Activated T-helper 1 cell treated with anti-CD3 and anti-CD28 coated beads, Interleukin-12 subunit alpha, Interleukin-12 subunit beta, Interleukin-2, Interleukin-4 antibody, amounts not matched to agents 30 ng/mL and 10 ng/mL and 1 ng/mL, durations not matched to agents 14 hours and 24 hours and 36 hours (primary cell): ENCODE results near the gene AHNAK2. TPM values are rescaled to one million over a fixed set of nuclear protein-coding genes. Genes with fewer than 3 reads are reported as not detected.

Experiments
- DNase-seq: peaks from one replicate; pipeline ENCODE4 v3.0.0; 2021; ENCODE audit warnings: low spot score
- H3K27ac Mint-ChIP-seq: one replicate; pipeline ENCODE4 v1.8.0; 2021; ENCODE audit warnings: mild to moderate bottlenecking, mixed read lengths
- H3K27me3 Mint-ChIP-seq: one replicate; pipeline ENCODE4 v1.8.0; 2022; ENCODE audit warnings: mild to moderate bottlenecking, moderate library complexity, mixed read lengths; ENCODE audit not compliant: insufficient read depth
- H3K36me3 Mint-ChIP-seq: one replicate; pipeline ENCODE4 v1.8.0; 2021; ENCODE audit warnings: low read depth, mixed read lengths
- H3K4me1 Mint-ChIP-seq: one replicate; pipeline ENCODE4 v1.8.0; 2021; ENCODE audit warnings: low read depth, mixed read lengths
- H3K4me3 Mint-ChIP-seq: one replicate; pipeline ENCODE4 v1.8.0; 2021; ENCODE audit warnings: mild to moderate bottlenecking, moderate library complexity, mixed read lengths
- H3K9me3 Mint-ChIP-seq: one replicate; pipeline ENCODE4 v1.8.0; 2021; ENCODE audit warnings: mixed read lengths
- intact Hi-C: fragments of 100-400 bp; cut with micrococcal nuclease; formaldehyde crosslinking; loops from one replicate; pipeline ENCODE4 v1.15.1; 2024
- total RNA-seq: library from RNA; stranded (reverse); gene quantifications from 2 replicates; pipeline ENCODE4 v1.2.3, GENCODE V29; 2022

Gene AHNAK2
- total RNA-seq, 1 donor from 2014 or later: 0.05 TPM

DNA sequence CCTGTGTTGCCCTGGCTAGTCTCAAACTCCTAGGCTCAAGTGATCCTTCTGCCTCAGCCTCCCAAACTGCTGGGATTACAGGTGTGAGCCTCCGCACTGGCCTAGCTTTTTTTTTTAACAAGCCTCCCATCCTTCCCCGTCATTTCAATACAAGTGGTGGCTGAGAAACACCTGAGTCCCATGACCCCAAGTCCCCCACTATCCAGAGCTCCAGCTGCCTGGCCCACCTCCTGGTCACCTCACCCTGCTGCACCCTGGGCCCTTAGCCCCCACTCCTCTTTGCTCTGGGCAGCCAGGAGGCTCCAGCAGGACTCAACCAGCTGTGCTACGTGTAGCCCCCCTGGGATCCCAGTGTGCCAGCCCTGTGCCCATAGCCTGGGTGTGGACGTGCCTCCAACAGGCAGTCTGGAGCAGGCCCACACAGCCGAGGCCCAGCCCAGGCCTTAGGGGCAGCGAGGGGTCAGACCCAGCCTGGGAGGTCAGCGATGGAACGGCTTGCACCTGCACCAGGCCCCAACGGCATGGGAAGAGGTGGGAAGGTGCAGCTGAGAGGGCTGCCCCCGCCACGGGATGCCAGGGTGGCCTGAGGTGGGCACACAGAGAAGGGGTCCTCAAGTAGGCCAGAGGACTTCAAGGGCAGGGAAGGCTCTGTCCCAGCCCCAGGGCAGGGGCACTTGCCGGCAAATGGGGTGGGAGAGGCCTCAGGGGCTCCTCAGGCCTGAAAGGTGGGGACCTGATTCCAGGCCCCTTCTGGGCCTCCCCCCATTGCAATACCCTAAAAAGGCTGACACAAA lies 6.5 kb downstream of the AHNAK2 start:
- Mint-ChIP-seq H3K4me1 (peaks cover 11% of the 10 kb centered on the region), H3K9me3 (no peaks in the 10 kb centered on the region), H3K27ac (no peak overlapping the region), H3K36me3 (no peaks in the 10 kb centered on the region), H3K4me3 (no peak overlapping the region), H3K27me3 (peaks cover 15% of the 10 kb centered on the region)
- intact Hi-C loops: no loop called here
- no peak for DNase-seq

- Mint-ChIP-seq H3K27me3 (peaks cover 15% of the 10 kb centered on the region), H3K27ac (no peak overlapping the region), H3K9me3 (no peaks in the 10 kb centered on the region), H3K4me1 (peaks cover under 1% of the 10 kb centered on the region), H3K36me3 (no peaks in the 10 kb centered on the region), H3K4me3 (no peak overlapping the region)
- no peak for DNase-seq
- intact Hi-C loops: no loop called here
These were observed 7.7 kb downstream of the AHNAK2 start for GRCh38 chr14:104970231-104971068.

DNA sequence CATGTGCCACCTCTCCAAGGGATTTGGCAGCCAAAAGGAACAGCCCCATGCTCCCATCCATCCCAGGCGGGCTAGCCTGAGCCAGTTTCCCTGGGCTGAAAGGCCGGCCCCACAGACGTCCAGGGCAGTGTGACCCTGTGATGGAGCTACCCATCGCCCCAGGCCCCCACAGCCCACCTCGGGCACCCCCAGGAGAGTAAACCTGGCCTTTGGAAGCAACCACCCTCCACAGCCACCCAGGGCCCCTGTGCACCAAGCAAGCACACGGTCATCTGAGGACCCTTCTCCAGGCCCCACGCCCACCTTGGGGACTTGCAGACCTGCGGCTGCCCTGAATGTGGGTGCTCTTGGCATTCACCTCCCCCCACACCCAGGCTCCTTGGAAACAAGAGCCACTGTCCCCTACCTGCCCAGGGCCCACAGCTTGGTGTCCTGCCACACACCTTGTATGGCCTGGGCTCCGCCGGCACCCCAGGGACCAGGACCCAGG lies 8.4 kb downstream of the AHNAK2 start:
- H3K27me3 Mint-ChIP-seq: peaks cover 21% of the 10 kb centered on the region
- no peak overlapping the region for H3K27ac Mint-ChIP-seq
- DNase-seq: no peak
- no peak overlapping the region for H3K4me3 Mint-ChIP-seq
- H3K9me3 Mint-ChIP-seq: no peaks in the 10 kb centered on the region
- intact Hi-C loops: no loop called here
- H3K4me1 Mint-ChIP-seq: no peaks in the 10 kb centered on the region
- no peaks in the 10 kb centered on the region for H3K36me3 Mint-ChIP-seq

DNA sequence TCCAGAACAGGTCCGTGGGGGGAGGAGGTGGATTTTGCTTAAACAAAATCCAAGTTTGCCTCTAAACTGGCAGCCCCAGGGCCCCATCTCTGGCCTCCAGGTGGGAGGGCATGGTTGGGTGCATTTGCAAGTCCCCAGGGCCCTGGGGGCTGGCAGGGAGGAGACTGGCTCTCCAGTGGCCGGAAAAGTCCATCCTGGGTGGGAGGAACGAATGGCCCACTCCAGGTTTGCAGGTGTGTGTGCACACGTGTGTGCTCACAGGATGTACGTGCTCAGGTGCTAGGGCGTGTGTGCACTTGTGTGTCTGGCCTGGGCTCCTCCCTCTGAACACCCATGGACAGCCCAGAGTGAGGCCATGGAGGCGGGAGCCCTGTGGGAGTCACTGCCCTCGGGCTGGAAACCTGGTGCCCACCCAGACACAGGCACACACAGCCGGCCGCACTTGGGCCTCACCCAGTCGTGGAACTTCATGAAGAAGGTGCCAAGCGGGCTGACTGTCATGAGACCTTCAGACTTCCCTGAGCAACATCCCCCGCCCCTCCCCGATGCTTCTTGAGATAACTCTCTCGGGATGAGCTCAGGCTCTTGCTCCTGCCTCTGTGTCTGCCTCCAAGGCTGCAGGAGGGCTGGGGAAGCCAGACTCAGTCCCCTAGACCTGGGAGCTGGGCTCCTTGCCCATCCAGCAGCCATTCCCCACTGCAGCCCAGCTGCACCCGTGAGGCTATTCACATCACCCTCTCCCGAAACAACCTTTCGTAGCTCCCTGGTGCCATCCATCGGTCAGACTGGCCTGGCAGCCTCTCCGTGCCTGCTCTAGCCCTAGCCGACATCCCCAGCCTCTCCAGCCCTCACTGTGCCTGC lies 9.4 kb downstream of the AHNAK2 start:
- no peaks in the 10 kb centered on the region for H3K4me1 Mint-ChIP-seq
- intact Hi-C loops: no loop called here
- H3K36me3 Mint-ChIP-seq: no peaks in the 10 kb centered on the region
- no peaks in the 10 kb centered on the region for H3K9me3 Mint-ChIP-seq
- peaks cover 18% of the 10 kb centered on the region for H3K27me3 Mint-ChIP-seq
- DNase-seq: no peak
- H3K4me3 Mint-ChIP-seq: no peak overlapping the region
- no peak overlapping the region for H3K27ac Mint-ChIP-seq

- H3K27ac Mint-ChIP-seq: no peak overlapping the region
- H3K27me3 Mint-ChIP-seq: peaks cover 18% of the 10 kb centered on the region
- intact Hi-C loops: no loop called here
- no peaks in the 10 kb centered on the region for H3K4me1 Mint-ChIP-seq
- H3K36me3 Mint-ChIP-seq: no peaks in the 10 kb centered on the region
- H3K4me3 Mint-ChIP-seq: no peak overlapping the region
- DNase-seq: no peak
- no peaks in the 10 kb centered on the region for H3K9me3 Mint-ChIP-seq
These were observed 10.0 kb downstream of the AHNAK2 start for GRCh38 chr14:104968153-104968527.

DNA sequence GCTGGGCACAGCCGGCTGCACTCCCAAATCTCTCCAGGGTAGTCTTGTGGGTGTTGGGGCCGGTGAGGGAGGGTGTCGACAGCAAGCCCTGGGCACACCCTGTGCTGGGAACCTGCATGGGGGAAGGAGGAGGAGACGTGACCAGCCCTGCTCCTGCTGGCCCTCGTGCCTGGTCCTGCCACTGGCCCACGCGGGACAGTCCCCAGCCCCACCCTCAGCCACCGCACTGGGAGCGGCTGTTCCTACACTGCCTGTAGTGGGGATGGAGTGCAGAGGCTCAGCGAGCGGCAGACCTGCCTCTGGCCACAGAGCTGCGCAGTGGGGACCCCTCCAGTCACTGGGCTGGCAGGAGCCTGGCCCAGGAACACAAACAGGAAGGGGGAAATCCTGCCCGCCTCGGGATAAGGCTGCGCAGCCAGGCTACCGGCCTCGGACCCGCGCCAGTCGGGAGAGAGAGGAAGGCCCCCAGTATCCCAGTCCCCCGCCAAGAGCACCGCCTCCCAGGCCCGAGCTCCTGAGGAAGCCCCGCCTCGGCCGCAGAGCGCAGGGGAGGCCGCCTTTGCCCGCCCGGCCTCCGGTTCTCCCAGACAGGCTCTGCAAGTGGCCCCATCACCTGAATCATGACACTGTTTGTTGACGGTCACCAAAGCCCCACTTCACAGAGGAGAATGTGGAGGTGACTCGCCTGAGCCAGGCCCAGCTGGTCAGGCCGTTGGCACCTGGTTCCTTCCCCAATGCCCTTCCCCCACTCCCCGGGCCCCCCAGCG lies 10.6 kb downstream of the AHNAK2 start:
- Mint-ChIP-seq H3K4me3 (no peak overlapping the region), H3K27me3 (peaks cover 18% of the 10 kb centered on the region), H3K4me1 (no peaks in the 10 kb centered on the region), H3K27ac (no peak overlapping the region), H3K9me3 (no peaks in the 10 kb centered on the region), H3K36me3 (no peaks in the 10 kb centered on the region)
- intact Hi-C loops: no loop called here
- no peak for DNase-seq

DNA sequence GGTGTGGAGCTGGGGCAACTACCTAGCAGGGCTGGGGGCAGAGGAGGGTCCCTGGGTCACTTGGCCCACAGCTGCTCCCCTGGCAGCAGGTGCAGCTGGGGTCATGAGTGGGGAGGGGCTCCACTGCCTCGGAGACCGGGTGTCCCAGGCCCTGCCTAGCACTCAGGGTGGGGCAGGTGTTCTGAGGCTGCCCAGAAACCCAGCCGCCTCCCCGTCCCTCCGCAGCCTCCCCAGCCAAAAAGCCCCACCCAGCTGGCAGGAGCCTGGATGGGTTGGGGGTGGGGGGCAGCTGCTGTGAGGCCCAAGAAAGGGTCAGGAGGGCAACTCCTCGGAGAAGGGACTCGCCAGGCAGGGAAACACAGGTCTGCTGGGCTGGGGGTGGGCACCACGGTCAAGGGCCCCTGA lies 11.2 kb downstream of the AHNAK2 start:
- H3K36me3 Mint-ChIP-seq: no peaks in the 10 kb centered on the region
- DNase-seq: no peak
- peaks cover 18% of the 10 kb centered on the region for H3K27me3 Mint-ChIP-seq
- intact Hi-C loops: no loop called here
- H3K4me3 Mint-ChIP-seq: no peak overlapping the region
- no peaks in the 10 kb centered on the region for H3K9me3 Mint-ChIP-seq
- H3K4me1 Mint-ChIP-seq: no peaks in the 10 kb centered on the region
- H3K27ac Mint-ChIP-seq: no peak overlapping the region

GRCh38 chr14:104966261-104966865 lies 11.8 kb downstream of the AHNAK2 start:
- intact Hi-C loops: no loop called here
- H3K27ac Mint-ChIP-seq: no peak overlapping the region
- H3K4me3 Mint-ChIP-seq: no peak overlapping the region
- H3K4me1 Mint-ChIP-seq: no peaks in the 10 kb centered on the region
- no peaks in the 10 kb centered on the region for H3K9me3 Mint-ChIP-seq
- no peak for DNase-seq
- no peaks in the 10 kb centered on the region for H3K36me3 Mint-ChIP-seq
- H3K27me3 Mint-ChIP-seq: peaks cover 16% of the 10 kb centered on the region

GRCh38 chr14:104965561-104966231 lies 12.5 kb downstream of the AHNAK2 start:
- H3K27ac Mint-ChIP-seq: no peak overlapping the region
- no peaks in the 10 kb centered on the region for H3K4me1 Mint-ChIP-seq
- H3K9me3 Mint-ChIP-seq: no peaks in the 10 kb centered on the region
- no peak for DNase-seq
- intact Hi-C loops: no loop called here
- peaks cover 16% of the 10 kb centered on the region for H3K27me3 Mint-ChIP-seq
- H3K4me3 Mint-ChIP-seq: no peak overlapping the region
- H3K36me3 Mint-ChIP-seq: no peaks in the 10 kb centered on the region

GRCh38 chr14:104964546-104964945 lies 13.6 kb downstream of the AHNAK2 start:
- Mint-ChIP-seq H3K4me1 (no peaks in the 10 kb centered on the region), H3K27ac (no peak overlapping the region), H3K9me3 (no peaks in the 10 kb centered on the region), H3K27me3 (peaks cover 22% of the 10 kb centered on the region), H3K4me3 (no peak overlapping the region), H3K36me3 (no peaks in the 10 kb centered on the region)
- intact Hi-C loops: no loop called here
- DNase-seq: no peak

- DNase-seq: no peak
- Mint-ChIP-seq H3K27ac (no peak overlapping the region), H3K27me3 (peaks cover 7% of the 10 kb centered on the region), H3K9me3 (no peaks in the 10 kb centered on the region), H3K36me3 (no peaks in the 10 kb centered on the region), H3K4me1 (no peaks in the 10 kb centered on the region), H3K4me3 (no peak overlapping the region)
- intact Hi-C loops: no loop called here
These were observed 20.7 kb downstream of the AHNAK2 start for GRCh38 chr14:104957146-104958113.
